HG02763 (cell line): Measurements from ENCODE around the gene HSPA4.

Source experiments
- ATAC-seq: cut with Tn5 transposase; IDR thresholded peaks from one replicate; pipeline ENCODE4 v1.9.1; 2021; ENCODE audit warnings: mild to moderate bottlenecking, moderate library complexity; ENCODE audit not compliant: unreplicated experiment

HSPA4 gene

DNA sequence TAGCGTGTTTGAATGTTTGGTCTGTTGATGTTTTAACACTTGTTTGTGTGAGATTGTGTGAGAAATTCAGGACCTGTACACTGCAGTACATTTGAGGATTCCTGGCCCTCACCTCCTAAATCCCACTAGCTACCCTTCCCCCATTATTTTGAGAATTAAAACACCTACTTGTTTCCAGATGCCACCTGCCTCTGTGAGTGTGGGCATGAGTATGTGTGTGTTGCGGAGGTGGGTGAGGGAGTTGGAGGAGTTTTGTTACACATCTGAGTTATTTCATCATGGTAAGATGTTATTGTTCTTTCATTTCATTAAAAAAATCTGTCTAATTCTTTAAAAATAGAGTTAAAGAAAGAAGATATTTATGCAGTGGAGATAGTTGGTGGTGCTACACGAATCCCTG, 36.3 kb downstream of the HSPA4 start:
- ATAC-seq: no peak

DNA sequence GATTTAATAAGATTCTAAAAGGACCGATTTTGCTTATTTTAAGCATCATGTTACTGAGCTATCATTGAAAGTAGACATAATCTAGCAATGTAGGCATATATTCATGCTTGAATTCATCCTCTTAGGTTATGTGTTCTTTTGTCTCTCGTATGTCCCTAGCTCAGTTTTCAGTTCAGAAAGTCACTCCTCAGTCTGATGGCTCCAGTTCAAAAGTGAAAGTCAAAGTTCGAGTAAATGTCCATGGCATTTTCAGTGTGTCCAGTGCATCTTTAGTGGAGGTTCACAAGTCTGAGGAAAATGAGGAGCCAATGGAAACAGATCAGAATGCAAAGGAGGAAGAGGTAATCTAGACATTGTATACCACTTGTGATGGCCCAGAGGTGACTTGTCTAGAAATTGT, 39.2 kb downstream of the HSPA4 start:
- no peak for ATAC-seq

DNA sequence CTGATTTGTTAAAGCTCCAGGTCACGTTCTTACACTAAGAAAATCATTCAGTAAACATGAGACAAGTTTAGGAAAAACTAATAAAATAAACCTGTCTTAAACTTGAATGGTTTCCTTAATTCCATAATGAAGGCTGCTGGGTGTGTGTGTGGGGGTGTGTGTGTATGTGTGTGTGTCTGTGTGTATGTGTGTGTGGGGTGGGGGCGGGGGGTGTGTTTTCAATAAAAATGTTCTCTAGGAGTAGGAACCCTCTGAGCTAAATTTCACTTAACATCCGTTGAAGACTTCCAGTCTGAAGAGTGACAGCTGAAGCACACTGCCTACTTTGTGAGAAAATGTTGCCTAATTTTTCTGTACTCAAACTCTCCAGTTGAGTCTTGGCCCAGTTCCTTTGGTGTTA, 54.5 kb downstream of the HSPA4 start:
- ATAC-seq: no peak

DNA sequence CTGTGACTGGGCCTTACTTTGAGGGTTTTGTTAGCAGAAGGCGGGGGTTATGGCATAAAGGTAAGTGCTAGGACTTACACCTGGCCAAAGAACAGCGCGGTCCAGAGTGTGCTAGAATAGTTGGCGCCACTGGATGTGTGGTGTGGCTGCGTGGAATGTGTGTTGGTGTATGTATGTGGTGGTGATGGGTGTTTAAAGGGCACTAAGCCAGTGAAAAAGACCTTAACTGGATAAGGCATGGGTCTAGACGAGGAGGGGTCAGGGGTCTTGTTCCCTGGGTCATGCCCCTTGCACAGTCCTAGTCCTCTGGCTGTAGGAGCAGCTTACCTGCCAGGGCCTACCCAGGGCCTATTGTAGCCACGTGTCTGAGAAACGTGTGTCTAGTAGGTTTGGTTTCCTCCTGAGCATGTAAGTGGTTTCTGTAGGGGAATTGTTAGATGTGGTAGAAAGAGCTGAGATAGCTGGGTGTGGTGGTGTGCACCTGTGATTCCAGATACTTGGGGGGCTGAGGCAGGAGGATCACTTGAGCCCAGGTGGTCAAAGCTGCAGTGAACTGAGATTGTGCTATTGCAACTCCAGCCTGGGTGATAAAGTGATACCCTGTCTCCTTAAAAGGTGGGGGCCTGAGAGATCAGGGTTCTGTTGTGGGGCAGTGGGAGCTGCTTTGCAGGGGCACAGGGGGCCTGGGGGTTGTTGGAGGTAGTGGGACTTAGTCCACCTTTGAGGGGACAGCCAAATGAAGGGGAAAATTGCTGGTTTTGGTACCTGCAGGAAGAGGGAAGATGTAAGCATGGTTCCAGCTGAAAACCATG, 55.2 kb downstream of the HSPA4 start:
- ATAC-seq: no peak

DNA sequence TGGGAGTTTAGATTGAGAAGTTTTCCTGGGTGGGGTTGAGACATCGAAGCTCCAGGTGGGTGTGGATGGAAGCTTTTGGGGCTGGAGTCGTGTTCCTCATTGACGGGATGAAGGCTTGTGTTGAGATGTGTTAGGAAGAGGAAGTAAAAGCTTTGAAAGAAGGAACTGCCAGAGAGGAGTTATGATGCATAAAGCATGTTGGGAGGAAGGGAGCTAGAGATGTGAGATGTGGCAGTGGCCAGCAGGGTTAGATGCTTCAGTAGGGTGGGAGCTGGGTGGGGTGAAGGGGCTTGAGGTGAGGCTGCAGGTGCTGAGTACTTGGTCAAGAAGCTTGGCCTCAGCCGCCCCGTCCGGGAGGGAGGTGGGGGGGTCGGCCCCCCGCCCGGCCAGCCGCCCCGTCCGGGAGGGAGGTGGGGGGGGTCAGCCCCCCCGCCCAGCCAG, 56.7 kb downstream of the HSPA4 start:
- no peak for ATAC-seq

DNA sequence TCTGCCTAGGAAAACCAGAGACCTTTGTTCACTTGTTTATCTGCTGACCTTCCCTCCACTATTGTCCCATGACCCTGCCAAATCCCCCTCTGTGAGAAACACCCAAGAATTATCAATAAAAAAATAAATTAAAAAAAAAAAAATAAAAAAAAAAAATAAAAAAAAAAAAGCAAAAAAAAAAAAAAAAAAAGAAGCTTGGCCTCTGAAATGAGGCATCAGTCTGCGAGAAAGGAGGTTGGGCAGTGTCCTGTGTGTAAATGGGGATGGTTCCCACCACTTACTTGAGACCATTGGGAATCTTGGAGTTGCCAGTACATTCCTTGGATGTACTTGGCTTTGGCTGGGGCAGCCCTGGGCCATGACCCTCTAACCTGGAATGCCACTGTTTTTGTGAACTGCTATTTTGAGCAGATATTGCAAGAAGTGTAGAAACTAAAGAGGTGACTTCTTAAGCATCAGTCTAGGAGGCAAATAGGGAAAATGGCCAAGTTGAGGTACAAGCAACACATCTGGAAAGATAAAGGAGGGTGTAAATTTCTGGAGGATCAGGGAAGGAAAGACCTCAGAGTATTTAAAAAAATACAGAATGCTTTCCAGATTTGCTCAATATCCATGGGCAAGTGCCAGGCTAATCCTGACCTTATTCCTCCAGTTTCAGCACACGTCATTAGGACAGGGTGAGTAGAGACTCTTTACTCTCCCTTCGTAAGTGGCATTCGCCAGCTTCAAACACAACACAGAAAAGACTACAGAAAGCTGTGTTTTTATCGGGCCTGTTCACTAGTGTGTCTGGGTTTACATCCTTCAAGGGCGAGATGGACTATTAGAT, 58.1 kb downstream of the HSPA4 start:
- ATAC-seq: no peak

DNA sequence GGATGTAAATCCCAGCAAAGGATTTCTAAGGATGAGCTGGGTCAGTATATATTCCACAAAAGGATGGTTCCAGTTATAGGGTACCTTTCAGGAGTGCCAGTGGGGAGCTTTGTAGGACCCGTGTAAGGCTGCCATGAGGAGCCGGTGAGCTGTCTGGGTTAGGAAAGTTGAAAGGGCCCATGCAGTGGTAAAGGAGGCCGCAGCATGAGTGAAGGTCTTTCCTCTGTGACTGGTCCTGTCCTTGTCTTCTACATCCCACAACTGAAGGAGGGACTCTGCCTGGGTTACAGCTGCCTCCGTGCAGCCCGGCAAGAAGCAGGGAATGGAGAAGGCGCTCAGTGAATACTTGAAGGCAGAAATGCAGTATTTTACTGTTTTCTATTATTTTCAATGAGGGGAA, 58.9 kb downstream of the HSPA4 start:
- no peak for ATAC-seq

DNA sequence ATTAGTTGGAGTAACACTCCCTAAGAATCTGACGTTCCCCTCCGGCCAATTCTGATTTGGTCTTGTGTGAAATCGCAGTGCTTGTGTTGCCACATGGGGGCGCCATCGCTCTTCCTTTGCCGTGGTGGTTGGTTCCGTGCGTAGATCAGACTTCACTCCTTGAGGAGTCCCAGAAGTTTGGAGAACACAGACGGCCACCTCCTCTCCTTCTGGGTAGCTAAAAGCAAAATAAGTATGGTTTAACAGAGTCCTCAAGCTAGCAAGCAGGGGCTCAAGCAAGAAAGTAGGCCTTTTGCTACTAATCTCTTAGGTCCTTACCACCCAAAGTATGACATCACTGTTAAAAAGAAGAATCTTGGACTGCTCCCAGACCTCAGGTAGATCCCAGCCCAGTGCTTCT, 59.5 kb downstream of the HSPA4 start:
- ATAC-seq: no peak

DNA sequence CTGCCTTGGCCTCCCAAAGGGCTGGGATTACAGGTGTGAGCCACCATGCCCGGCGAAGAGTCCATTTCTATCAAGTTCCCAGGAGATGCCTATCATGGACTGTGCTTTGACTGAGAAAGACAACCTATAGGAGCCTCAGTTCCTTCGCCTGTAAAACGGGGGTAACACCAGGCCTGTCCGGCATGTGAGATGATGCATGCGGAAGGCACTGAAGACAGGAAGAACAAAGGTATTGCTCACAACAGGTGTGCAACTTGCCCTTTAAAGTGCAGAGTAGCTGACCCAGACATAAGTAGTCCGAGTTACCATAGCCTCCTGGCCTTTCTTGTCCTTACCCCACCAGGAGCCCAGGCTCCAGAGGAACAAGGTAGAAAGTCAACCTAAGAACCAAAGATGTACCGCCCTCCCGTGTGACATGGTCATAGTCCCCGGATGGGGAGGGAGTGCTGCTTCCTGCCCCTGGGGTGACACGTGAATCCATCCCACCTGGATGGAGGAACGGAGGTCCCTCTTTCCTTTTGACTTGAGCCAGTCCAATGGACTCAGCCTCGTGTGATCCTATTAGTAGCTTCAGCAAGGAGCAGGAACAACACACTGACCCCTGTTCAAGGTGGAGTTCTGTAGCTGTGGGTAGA, 60.3 kb downstream of the HSPA4 start:
- no peak for ATAC-seq

DNA sequence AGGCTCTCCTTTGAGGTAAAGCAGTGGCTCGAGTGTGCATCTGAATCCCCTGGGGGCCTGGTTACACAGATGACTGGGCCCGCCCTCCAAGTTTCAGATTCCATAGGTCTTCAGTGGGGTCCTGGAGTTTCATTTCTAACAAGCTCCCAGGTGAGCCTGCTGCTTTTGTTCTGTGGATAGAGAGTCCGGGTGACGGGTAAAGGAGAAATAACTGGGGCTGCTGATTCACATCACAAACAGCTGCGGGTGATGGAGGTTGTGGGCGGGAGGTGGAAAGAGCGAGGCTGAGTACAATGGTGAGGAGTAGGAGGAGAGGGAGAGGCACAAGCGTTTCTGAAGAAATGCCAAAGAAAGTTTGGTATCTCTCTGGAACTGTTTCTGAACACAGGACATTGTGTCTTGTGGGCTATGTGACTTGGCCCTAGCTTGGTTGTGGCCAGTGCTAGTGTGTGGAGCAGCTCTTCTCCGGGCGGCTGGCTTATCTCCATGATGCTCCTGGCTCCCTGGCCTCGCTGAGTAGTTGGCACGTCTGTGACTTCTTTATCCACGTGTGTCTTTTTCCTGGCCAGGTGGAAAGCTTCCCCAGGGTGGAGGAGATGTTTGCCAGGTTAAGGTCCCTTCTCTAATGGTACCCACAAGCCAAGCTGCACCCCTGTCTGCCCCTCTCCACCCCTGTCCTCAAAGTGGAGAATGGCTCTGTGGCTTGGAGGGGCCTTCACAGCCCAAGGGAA, 61.7 kb downstream of the HSPA4 start:
- ATAC-seq: no peak

DNA sequence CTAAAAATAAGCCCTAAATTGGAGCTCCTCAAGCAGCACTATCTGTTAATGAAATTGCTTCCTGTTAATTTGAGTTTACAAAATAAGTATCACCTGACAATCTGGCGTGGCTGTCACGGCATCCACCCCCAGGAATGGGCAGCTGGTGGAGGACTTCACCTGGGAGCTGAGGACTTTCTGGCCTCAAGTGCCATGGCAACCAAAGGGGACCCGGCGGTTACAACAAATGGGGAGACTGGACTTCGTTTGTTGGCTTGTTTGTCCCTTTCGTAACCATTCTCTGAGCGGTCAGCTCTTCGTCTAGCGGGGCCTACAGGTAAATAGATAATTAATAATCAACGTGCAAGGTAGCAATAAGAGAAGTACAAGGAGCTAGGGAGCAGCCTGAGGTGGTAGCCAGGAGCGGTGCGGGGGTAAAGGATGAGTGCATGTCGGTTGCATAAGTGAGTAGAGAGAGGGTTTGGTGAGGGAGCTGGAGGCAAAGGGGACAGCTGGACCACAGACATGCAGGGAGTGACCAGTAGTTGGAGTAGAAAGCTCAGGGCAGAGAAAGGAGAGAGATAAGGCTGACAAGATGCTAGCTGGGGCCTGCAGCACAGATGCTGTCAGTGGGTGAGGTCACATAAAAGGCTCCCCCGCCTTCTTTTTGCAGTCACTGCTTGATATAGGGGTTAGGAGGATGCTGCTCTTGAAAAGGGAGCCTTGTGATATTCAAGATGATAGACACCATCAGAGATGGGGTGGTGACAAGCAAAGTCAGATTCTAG, 62.5 kb downstream of the HSPA4 start:
- ATAC-seq: no peak

DNA sequence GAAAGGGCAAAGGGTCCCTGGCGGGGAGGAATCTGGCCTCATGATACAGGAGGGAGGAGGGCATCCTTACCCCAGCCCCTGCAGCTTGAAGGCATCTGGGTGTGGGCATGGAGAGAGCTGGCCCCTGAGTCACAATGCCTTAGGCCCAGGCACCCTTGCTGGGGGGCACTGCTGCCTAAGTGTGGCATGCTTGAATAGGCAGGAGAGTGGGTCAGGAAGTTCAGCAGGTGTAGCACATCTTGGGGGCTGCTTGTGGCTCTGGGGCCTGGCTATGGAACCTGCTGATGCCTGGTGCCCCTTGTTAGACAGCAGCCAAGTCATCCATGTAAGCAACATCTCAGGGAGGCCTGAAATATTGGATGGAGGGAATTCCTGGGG, 63.1 kb downstream of the HSPA4 start:
- no peak for ATAC-seq

DNA sequence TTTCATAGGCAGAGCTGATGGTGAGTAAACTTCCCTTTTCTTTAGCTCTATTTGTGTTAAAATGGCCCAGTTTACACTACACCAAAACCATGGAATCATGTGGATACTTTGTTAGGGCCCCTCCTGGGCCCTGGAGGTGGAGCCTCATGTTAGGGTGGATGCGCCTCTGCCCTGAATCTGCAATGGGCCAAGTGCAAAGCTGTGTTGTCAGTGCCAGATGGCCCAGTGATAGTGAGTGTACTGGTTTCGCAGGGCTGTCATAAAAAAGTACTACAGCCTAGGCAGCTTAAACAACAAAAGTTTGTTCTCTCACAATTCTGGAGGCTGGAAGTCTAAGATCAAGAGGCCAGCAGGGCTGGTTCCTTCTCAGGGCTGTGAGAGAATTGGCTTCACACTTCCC, 64.8 kb downstream of the HSPA4 start:
- ATAC-seq: no peak

DNA sequence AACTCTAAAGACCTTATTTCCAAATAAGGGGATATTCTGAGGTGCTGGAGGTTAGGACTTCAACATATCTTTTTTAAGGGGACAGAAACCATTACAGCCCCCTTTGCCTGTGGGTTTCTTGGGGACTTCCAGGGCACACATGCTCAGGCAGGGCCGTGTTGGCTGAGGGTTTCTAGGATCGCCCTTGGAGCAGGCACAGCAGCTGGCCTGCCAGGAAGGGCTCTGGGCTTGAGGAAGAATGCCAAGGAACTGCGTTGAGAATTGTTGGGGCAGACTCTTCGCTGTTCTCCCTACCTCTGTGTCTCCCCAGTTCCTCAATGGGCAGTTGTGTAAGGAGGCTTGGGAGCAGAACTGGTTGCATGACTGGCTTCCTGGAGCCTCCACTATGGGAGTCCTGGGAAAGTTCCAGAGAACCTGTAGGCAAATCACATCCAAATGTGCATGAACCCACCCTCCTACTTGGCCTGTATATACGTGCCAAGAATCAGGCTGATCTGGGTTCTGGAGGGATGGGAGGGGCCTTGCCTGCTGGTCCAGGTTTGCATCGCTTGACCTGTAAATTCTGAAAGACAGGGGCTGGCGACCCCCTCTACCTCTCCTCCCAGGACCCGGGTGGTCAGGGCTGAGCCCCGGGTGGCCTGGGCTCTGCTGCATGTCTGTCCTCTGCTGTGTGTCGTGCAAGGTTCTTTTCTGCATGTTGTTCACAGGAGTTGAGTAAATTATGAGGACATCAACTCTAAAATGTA, 65.5 kb downstream of the HSPA4 start:
- no peak for ATAC-seq

DNA sequence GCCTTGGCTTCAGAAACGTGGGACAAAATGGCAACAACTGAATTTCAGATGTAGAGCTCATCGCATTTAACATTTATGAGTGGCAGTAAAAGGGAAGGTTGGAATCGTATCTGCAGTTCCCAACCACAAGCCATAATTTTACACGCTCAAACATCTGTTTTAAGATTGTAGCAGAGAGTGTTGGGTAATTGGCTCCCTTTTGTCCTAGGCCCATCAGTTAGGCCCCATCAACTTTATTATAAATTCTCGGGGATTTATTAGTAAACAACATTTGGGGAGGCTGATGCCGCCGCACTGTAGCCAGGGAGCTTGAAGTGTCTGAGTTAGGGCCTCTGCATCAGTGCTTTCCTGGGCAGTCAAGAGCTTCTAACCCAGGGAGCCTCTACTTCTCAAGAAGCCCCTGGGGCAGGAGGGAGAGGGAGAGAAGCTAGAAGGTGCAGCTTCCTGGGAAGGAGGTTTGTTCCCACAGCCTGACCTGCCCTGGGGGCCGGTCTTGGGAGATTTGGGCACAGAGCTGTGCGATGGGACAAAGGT, 66.2 kb downstream of the HSPA4 start:
- no peak for ATAC-seq

DNA sequence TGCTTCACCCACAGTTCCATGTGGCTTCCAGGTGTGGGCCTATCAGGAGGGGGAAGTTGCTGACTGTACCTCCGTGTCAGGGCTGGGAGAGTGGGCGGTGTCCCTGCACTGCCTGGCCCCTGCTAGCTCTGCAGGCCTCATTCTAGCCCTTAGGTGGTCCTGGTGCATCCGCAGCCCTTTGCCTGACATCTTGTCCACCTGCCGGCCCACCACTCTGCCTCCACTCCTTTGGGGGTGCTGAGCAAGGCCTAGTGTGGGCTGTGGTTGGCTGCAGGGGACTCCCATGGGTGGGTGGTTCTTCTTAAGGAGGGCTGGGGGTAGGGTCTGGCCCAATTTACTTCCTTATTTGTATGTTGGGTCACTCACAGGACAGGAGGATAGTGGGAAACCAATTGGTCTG, 66.9 kb downstream of the HSPA4 start:
- no peak for ATAC-seq

DNA sequence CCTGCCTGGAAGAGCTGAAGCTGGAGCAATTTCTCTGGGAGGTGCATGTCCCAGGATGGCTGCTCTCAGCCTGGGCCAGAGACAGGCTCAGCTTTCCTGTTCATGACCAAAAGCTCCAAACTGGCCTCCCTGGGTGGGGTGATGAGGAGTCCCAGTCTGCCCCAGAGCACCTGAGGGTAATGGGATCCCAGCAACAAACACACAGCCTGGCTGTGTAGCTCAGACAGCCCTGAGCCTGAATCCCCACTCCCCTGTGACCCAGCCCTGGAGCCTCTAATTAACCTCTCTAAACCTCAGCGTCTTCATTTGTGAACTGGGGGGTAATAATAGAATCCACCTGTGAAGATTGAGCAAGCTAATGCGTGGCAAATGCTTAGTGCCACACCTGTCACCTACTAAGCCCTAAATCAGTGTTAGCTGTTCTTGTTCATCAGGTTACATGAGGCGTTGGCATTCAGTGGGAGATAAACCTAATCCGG, 67.5 kb downstream of the HSPA4 start:
- no peak for ATAC-seq

DNA sequence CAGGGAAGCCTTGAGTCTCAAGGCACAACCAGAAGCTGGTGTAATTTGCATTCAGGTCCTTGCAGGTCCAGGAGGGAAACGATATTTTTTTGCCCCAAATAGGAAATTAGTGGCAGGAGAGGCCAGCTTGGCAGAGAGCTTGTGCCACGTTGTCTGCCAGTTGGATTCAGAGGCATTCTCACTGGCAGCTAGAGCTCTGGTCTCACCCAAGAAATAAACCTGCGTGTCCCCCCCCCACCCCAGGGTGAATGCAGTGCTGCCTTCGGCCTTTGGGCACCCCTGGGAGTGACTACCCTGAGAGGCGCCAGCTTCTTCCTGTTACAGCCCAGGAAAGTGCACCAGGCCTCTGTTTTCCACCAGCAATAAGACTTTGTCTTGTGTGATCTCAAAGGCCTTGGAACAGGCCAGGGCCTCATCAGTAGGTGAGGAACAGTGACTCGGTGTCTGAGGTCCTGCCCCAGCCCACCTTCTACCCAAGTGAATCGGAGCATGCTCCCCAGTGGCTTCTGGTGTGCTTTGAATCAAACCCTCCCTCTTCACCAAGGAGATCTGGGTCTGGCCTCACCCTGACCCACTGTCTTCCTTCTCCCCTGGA, 68.4 kb downstream of the HSPA4 start:
- no peak for ATAC-seq

DNA sequence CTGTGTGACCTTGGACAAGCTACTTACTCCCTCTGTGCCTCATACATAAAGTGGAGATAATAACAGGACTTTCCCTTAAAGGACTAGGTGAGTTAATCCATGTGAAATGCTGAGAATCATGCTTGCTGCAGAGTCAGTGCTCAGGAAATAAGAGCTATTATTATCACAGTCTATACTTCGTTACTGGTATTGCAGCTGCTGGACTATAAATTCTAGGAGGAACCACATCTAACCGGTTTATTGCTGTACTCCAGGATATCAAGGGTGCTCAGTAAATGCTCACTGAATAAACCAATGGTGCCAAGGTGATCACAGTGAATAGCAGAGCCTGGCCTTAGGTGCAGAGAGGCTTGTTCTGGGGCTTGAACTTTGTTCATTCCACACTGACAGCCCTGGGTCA, 69.3 kb downstream of the HSPA4 start:
- ATAC-seq: no peak
